MM.1S (cell line): Measurements from ENCODE around the gene GFOD2.

Source experiments
- DNase-seq: peaks from one replicate; pipeline ENCODE4 v3.0.0-alpha.2; 2015
- H2AFZ ChIP-seq: fragments of 300-600 bp; sonication (generic); 2 replicates; pipeline ENCODE4 v1.6.0; 2016; ENCODE audit warnings: antibody characterized with exemption, low read length
- H3F3A ChIP-seq: fragments of 300-600 bp; sonication (generic); 2 replicates; pipeline ENCODE4 v1.6.1; 2016; ENCODE audit warnings: mild to moderate bottlenecking, antibody characterized with exemption, low read length, moderate library complexity, mixed read lengths; ENCODE audit not compliant: insufficient read depth
- H3K27ac ChIP-seq: fragments of 300-600 bp; sonication (generic); 2 replicates; pipeline ENCODE4 v1.5.1; 2016; ENCODE audit warnings: mild to moderate bottlenecking, low read length
- H3K27me3 ChIP-seq: fragments of 300-600 bp; sonication (generic); replicated peaks from 2 replicates; pipeline ENCODE4 v1.6.0; 2016; ENCODE audit warnings: low read length; ENCODE audit not compliant: insufficient read depth
- H3K36me3 ChIP-seq: fragments of 300-600 bp; sonication (generic); replicated peaks from 2 replicates; pipeline ENCODE4 v1.6.1; 2016; ENCODE audit warnings: mild to moderate bottlenecking, low read length, mixed read lengths; ENCODE audit not compliant: insufficient read depth
- H3K4me1 ChIP-seq: fragments of 300-600 bp; sonication (generic); 2 replicates; pipeline ENCODE4 v1.6.1; 2016; ENCODE audit warnings: low read length, mixed read lengths
- H3K4me2 ChIP-seq: fragments of 300-600 bp; sonication (generic); 2 replicates; pipeline ENCODE4 v1.6.0; 2016; ENCODE audit warnings: low read depth, low read length
- H3K4me3 ChIP-seq: fragments of 300-600 bp; sonication (generic); 2 replicates; pipeline ENCODE4 v1.5.1; 2016; ENCODE audit warnings: low read length, mixed read lengths
- H3K79me2 ChIP-seq: fragments of 300-600 bp; sonication (generic); 2 replicates; pipeline ENCODE4 v1.6.1; 2016; ENCODE audit warnings: mixed run types, low read length, mixed read lengths
- H3K9ac ChIP-seq: fragments of 300-600 bp; sonication (generic); 2 replicates; pipeline ENCODE4 v1.6.1; 2016; ENCODE audit warnings: low read length, mixed read lengths
- H3K9me2 ChIP-seq: fragments of 300-600 bp; sonication (generic); replicated peaks from 2 replicates; pipeline ENCODE4 v1.6.1; 2016; ENCODE audit warnings: mild to moderate bottlenecking, low read length, mixed read lengths; ENCODE audit not compliant: insufficient read depth
- H3K9me3 ChIP-seq: fragments of 300-600 bp; sonication (generic); replicated peaks from 2 replicates; pipeline ENCODE4 v1.6.1; 2016; ENCODE audit warnings: mild to moderate bottlenecking, low read length, mixed read lengths; ENCODE audit not compliant: insufficient read depth
- H4K20me1 ChIP-seq: fragments of 300-600 bp; sonication (generic); 2 replicates; pipeline ENCODE4 v1.6.1; 2016; ENCODE audit warnings: mild to moderate bottlenecking, low read length, moderate library complexity, mixed read lengths; ENCODE audit not compliant: insufficient read depth
- EZH2 ChIP-seq: fragments of 300-600 bp; sonication (generic); optimal IDR thresholded peaks from 2 replicates; pipeline ENCODE3; 2017; ENCODE audit warnings: low read depth, mild to moderate bottlenecking, antibody characterized with exemption, low read length, mixed read lengths
- EZH2phosphoT487 ChIP-seq: fragments of 300-600 bp; sonication (generic); IDR thresholded peaks from 2 replicates; pipeline ENCODE4 v1.6.1; 2018; ENCODE audit warnings: antibody characterized with exemption, low read length
- TF ChIP-seq, protein P1 (sequence below): fragments of 300-600 bp; sonication (generic); IDR thresholded peaks from 2 replicates; pipeline ENCODE4 v1.5.1; 2016; ENCODE audit warnings: antibody characterized with exemption, low read length, mixed read lengths

GFOD2 gene

DNA sequence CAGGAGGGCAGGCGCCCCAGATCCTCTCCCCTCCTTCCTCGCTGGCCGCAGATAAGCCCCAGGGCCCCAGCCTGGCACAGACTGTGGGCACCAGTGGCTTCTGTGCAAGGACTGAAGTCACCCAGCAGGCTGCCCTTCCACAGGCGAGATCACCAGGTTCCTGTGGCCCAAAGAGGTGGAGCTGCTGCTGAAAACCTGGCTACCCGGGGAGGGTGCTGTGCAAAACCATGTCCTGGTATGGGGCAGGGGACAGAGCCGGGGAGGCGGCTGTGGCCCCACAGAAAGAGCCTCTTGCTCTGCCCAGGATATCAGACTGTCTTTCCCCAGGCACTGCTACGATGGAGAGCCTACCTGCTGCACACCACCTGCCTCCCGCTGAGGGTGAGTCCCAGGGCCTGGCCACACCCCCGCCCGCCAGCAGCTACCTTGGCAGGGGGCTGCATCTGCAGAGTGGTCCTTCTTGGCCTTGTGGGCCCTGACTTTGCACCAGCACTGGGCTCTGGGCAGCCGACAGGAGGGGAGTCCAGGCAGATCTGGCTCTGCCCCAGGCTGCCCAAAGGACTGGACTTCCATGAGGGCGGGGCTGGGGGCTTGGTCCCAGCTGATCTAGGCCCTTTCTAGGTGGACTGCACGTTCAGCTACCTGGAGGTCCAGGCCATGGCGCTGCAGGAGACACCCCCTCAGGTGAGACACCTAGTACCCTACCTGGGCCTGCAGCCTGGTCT is 73.6 kb downstream of the GFOD2 start:
- Histone ChIP-seq H3K9ac (peak overlapping the region; percentile 95), H4K20me1 (no peaks in the 10 kb centered on the region), H3K4me1 (peaks cover 8% of the 10 kb centered on the region), H3K4me2 (peak overlapping the region; percentile 100), H3K4me3 (peak overlapping the region; percentile 91), H3K9me3 (no peaks in the 10 kb centered on the region), H3K9me2 (no peaks in the 10 kb centered on the region), H3K27ac (peak overlapping the region; percentile 45; the same call in 1 of the 2 replicates), H3K27me3 (no peaks in the 10 kb centered on the region), H3K79me2 (peaks cover 30% of the 10 kb centered on the region), H2AFZ (peak overlapping the region; percentile 96), H3F3A (no peaks in the 10 kb centered on the region), H3K36me3 (no peaks in the 10 kb centered on the region)
- TF ChIP-seq, protein P1, sequence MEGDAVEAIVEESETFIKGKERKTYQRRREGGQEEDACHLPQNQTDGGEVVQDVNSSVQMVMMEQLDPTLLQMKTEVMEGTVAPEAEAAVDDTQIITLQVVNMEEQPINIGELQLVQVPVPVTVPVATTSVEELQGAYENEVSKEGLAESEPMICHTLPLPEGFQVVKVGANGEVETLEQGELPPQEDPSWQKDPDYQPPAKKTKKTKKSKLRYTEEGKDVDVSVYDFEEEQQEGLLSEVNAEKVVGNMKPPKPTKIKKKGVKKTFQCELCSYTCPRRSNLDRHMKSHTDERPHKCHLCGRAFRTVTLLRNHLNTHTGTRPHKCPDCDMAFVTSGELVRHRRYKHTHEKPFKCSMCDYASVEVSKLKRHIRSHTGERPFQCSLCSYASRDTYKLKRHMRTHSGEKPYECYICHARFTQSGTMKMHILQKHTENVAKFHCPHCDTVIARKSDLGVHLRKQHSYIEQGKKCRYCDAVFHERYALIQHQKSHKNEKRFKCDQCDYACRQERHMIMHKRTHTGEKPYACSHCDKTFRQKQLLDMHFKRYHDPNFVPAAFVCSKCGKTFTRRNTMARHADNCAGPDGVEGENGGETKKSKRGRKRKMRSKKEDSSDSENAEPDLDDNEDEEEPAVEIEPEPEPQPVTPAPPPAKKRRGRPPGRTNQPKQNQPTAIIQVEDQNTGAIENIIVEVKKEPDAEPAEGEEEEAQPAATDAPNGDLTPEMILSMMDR: no peak
- TF ChIP-seq EZH2 (no peak), EZH2phosphoT487 (no peak)
- no peak for DNase-seq

DNA sequence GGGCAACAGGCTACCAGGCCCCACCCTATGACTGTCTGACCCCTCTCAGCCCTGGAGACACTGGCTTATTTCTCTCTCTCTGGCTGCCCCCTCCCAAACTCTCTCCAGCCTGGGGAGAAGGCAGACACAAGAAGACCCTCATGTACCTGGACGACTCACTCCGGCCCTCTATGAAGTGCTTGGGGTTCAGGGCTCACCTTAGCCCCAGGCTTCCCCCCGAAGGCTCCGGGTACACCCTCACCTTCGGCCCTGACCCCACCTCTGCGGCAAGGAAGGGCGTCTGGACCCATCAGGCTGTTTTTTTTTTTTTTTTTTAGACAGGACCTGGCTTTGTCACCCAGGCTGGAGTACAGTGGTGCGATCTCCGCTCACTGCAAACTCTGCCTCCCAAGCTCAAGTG is 75.1 kb downstream of the GFOD2 start:
- Histone ChIP-seq H2AFZ (no peak overlapping the region), H3K79me2 (peaks cover 27% of the 10 kb centered on the region), H3K27ac (no peak overlapping the region), H3K4me1 (peaks cover 8% of the 10 kb centered on the region), H3K36me3 (peaks cover under 1% of the 10 kb centered on the region; the same call in 1 of the 2 replicates), H3K9ac (no peak overlapping the region), H3K4me3 (no peak overlapping the region), H3K9me3 (no peaks in the 10 kb centered on the region), H3K9me2 (no peaks in the 10 kb centered on the region), H3K27me3 (no peaks in the 10 kb centered on the region), H4K20me1 (no peaks in the 10 kb centered on the region), H3K4me2 (peak overlapping the region; percentile 100; the same call in 1 of the 2 replicates), H3F3A (no peaks in the 10 kb centered on the region)
- no peak for DNase-seq
- no peak for TF ChIP-seq EZH2phosphoT487
- TF ChIP-seq EZH2: no peak
- TF ChIP-seq, protein P1: no peak

DNA sequence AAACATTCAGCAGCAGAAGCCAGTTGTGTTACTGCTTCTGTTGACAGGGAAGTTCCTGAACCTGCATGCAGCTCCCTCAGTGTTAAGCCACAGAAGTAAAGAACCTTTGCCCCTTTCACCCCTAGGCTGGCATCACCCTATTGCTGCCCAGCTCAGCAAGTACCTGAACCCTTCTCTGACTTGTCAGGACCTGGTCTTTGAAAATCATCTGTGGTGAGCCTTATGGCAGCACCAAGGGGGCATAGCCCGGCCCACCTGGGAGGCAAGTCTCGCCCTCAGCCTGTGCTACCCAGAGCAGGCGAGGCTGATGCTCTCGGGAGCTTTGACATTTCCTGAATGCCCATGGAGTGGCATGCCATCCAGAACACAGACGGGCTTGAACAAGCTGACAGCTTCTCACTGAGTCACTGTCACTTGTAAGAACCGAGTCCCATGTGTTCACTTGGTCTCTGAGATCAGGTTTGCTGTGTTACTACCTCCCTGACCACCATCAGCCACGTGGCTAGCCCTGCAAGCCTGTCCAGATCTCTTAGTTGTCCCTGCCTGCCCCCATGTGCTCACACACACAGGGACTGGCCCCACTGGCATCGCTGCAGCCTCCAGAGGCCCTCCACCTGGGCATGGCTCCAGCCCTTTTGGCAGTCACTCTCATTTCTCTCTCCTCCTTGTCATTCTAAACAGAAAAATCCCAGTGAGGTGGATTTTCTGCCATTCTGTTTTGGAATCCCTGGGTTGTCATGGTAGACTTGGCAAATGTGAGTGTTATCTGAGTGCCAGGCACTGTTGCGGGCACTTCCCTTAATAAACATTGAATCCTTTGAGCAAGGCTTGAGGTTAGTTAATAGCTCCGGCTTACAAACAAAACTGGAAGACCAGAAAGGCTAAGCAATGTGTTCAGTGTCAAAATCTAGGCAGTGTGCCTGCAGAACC is 77.1 kb downstream of the GFOD2 start:
- Histone ChIP-seq H3K9ac (no peak overlapping the region), H3K27me3 (no peaks in the 10 kb centered on the region), H3K4me2 (no peak overlapping the region), H3K79me2 (peaks cover 22% of the 10 kb centered on the region), H3F3A (no peaks in the 10 kb centered on the region), H3K9me2 (no peaks in the 10 kb centered on the region), H3K4me3 (no peak overlapping the region), H2AFZ (no peak overlapping the region), H3K4me1 (peaks cover 8% of the 10 kb centered on the region), H3K9me3 (no peaks in the 10 kb centered on the region), H3K36me3 (peaks cover 6% of the 10 kb centered on the region; the same call in 1 of the 2 replicates), H4K20me1 (no peaks in the 10 kb centered on the region), H3K27ac (no peak overlapping the region)
- TF ChIP-seq EZH2phosphoT487: no peak
- TF ChIP-seq EZH2: no peak
- TF ChIP-seq, protein P1: no peak
- DNase-seq: no peak
